Fibroblast of lung (primary cell): ENCODE results near the gene MYLK3. TPM values are rescaled to one million over a fixed set of nuclear protein-coding genes. Genes with fewer than 3 reads are reported as not detected.
A peak's percentile ranks its signal among the peaks of the same experiment; 100 is the strongest.
"Not testable (repeated sequence)": the region's sequence is repeated elsewhere in the genome, so short reads cannot be mapped to it uniquely, and the experiment has no call there.

Experiments
- DNase-seq, 2 donors: peaks; one replicate each; pipeline versions ENCODE4 v3.0.0 to v3.0.0-alpha.2; 2010; ENCODE audit warnings: low read depth in 2 of 2
- H2AFZ ChIP-seq: 2 replicates; pipeline ENCODE4 v1.5.1; 2012; ENCODE audit warnings: low read length, control low read depth, inconsistent platforms
- H3K27ac ChIP-seq: 2 replicates; pipeline ENCODE4 v1.5.1; 2011; ENCODE audit warnings: low read length, control low read depth; ENCODE audit not compliant: insufficient read depth
- H3K27me3 ChIP-seq: 2 replicates; pipeline ENCODE4 v1.5.1; 2011; ENCODE audit warnings: mild to moderate bottlenecking, low read length; ENCODE audit not compliant: control insufficient read depth, insufficient read depth
- H3K36me3 ChIP-seq: 2 replicates; pipeline ENCODE4 v1.5.1; 2011; ENCODE audit warnings: low read length; ENCODE audit not compliant: control insufficient read depth, insufficient read depth
- H3K4me1 ChIP-seq: 2 replicates; pipeline ENCODE4 v1.5.1; 2011; ENCODE audit warnings: low read length; ENCODE audit not compliant: control insufficient read depth, insufficient read depth; ENCODE audit errors: extremely low read depth
- H3K4me2 ChIP-seq: 2 replicates; pipeline ENCODE4 v1.5.1; 2011; ENCODE audit warnings: low read length, control low read depth; ENCODE audit not compliant: insufficient read depth; ENCODE audit errors: extremely low read depth
- H3K4me3 ChIP-seq, 4 experiments: fragments of 200-600 bp in 1 of 4; sonication (generic) in 1 of 4; replicated peaks in 1 of 4; 2 replicates each; pipeline ENCODE4 v1.5.1; 2011 to 2016; ENCODE audit warnings: low read length in 4 of 4, low read depth in 3 of 4, mild to moderate bottlenecking in 3 of 4, control low read depth in 2 of 4, inconsistent platforms in 1 of 4, mixed read lengths in 1 of 4; ENCODE audit not compliant: insufficient read depth in 1 of 4; ENCODE audit errors: control extremely low read depth in 1 of 4
- H3K79me2 ChIP-seq: 2 replicates; pipeline ENCODE4 v1.5.1; 2012; ENCODE audit warnings: mild to moderate bottlenecking, low read length, inconsistent platforms; ENCODE audit not compliant: control insufficient read depth, insufficient read depth
- H3K9ac ChIP-seq: 2 replicates; pipeline ENCODE4 v1.5.1; 2011; ENCODE audit warnings: mild to moderate bottlenecking, low read length, control low read depth; ENCODE audit not compliant: insufficient read depth
- H3K9me3 ChIP-seq: 2 replicates; pipeline ENCODE4 v1.5.1; 2012; ENCODE audit warnings: low read depth, low read length; ENCODE audit not compliant: control insufficient read depth, insufficient read depth
- H4K20me1 ChIP-seq: 2 replicates; pipeline ENCODE4 v1.5.1; 2011; ENCODE audit warnings: low read length; ENCODE audit not compliant: control insufficient read depth, insufficient read depth; ENCODE audit errors: extremely low read depth
- CTCF ChIP-seq, 2 donors: IDR thresholded peaks in 1 of 2; conservative IDR thresholded peaks in 1 of 2; 1 replicate in 1 of 2; 2 replicates in 1 of 2; pipeline ENCODE4 v1.5.1; 2011 to 2012; ENCODE audit warnings: low read length in 2 of 2, control low read depth in 1 of 2, inconsistent platforms in 1 of 2, low read depth in 1 of 2, mild to moderate bottlenecking in 1 of 2
- EZH2 ChIP-seq: IDR thresholded peaks from 2 replicates; pipeline ENCODE4 v1.5.1; 2012; ENCODE audit warnings: low read length, control low read depth, mild to moderate bottlenecking; ENCODE audit errors: missing control alignments
- polyA plus RNA-seq, 2 donors: library from polyadenylated mRNA; depleted of rRNA in 1 of 2; stranded (reverse) in 1 of 2; unstranded in 1 of 2; fragments of >200 nt; gene quantifications; 2 replicates each; pipeline ENCODE4 v1.2.1, GENCODE V29; 2011 to 2012; ENCODE audit warnings: missing spikeins in 1 of 2
- total RNA-seq: library from RNA; depleted of rRNA; stranded (reverse); fragments of >200 nt; gene quantifications from 2 replicates; pipeline ENCODE4 v1.2.1, GENCODE V29; 2014

Gene MYLK3
- total and polyA plus RNA-seq, 2 donors (not counting 1 experiment from before 2014, with no cell fraction given), result 0.07 to 0.17 TPM

- H3K4me1 ChIP-seq, H3K36me3 ChIP-seq, H2AFZ ChIP-seq, H4K20me1 ChIP-seq, H3K27ac ChIP-seq, H3K9ac ChIP-seq, H3K4me2 ChIP-seq, H3K79me2 ChIP-seq, H3K4me3 ChIP-seq, H3K9me3 ChIP-seq, H3K27me3 ChIP-seq, DNase-seq: not testable (repeated sequence)
Measured at GRCh38 chr16:46677943-46678342, 70.2 kb downstream of the MYLK3 start.

DNA sequence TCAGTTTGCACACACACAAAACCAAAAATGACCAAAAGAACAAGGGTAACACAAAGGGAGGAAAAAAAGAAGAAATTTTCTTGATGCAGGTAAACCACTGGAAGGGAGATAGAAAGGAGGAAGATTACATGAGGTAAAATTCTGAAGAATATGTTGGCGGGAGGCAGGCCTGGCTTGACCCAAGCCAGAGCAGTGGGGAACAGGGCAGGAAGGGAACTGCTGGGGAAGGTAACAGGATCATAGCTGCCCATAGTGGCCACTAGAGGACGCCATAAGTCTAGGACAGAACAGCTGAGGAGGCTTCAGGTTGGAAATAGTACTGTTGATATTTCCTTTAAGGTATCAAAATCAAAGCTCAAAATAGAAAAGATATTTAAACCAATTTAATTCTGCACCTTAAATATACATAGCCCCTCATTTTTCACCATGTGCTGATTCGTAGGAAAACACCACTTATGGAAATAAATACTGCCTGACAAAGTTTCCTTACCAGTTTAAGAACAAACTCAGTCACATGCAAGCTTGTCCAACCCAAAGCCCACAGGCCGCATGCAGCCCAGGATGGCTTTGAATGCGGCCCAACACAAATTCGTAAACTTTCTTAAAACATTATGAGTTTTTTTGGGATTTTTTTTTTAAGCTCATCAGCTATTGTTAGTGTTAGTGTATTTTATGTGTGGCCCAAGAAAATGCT is 74.7 kb downstream of the MYLK3 start:
- H3K9ac ChIP-seq, result no peak overlapping the region
- H2AFZ ChIP-seq, result no peak overlapping the region
- H3K79me2 ChIP-seq, result no peaks in the 10 kb centered on the region
- H3K4me1 ChIP-seq, result no peaks in the 10 kb centered on the region
- no peaks in the 10 kb centered on the region for H3K36me3 ChIP-seq
- H3K27me3 ChIP-seq, result no peaks in the 10 kb centered on the region
- no peak overlapping the region for H3K27ac ChIP-seq
- DNase-seq, result peak; percentile 50 to 72
- H3K9me3 ChIP-seq, result no peaks in the 10 kb centered on the region
- H3K4me2 ChIP-seq, result no peak overlapping the region
- no peaks in the 10 kb centered on the region for H4K20me1 ChIP-seq
- no peak overlapping the region for H3K4me3 ChIP-seq
- TF ChIP-seq CTCF (conservative IDR thresholded peaks at IDR 0.05 in 1 of 2, IDR thresholded peaks at IDR 0.05 in 1 of 2; ENCODE audit: low read depth in 1 of 2, low read length in 2 of 2) (peak; percentile 98), EZH2 (no peak)

- Histone ChIP-seq H3K27me3 (no peaks in the 10 kb centered on the region), H3K4me2 (no peak overlapping the region), H3K9ac (no peak overlapping the region), H3K79me2 (no peaks in the 10 kb centered on the region), H3K27ac (no peak overlapping the region), H3K36me3 (peaks cover 7% of the 10 kb centered on the region), H3K4me3 (no peak overlapping the region), H3K4me1 (no peaks in the 10 kb centered on the region), H2AFZ (no peak overlapping the region), H4K20me1 (no peaks in the 10 kb centered on the region), H3K9me3 (no peaks in the 10 kb centered on the region)
- DNase-seq, result no peak
- no peak for TF ChIP-seq CTCF (conservative IDR thresholded peaks at IDR 0.05 in 1 of 2, IDR thresholded peaks at IDR 0.05 in 1 of 2; ENCODE audit: low read depth in 1 of 2, low read length in 2 of 2)
- no peak for TF ChIP-seq EZH2
Measured at GRCh38 chr16:46662123-46662522, 86.0 kb downstream of the MYLK3 start.
